Activated CD4-positive, CD25-positive, alpha-beta regulatory T cell treated with anti-CD3 and anti-CD28 coated beads, Interleukin-2, amount 50 U/mL, for 72 hours (primary cell): ENCODE measurements around the gene SLC25A25.

Experiments
- DNase-seq: peaks from one replicate; pipeline ENCODE4 v3.0.0; 2021

SLC25A25 gene

GRCh38 chr9:128149001-128149701 is 81.1 kb downstream of the SLC25A25 start, which contains the start of gene LCN2:
Gene LCN2 (plus strand): TSS chr9:128149453. CDS start chr9:128149526, 73 bp downstream.
- DNase-seq = no peak

GRCh38 chr9:128149951-128150593 is 82.0 kb downstream of the SLC25A25 start:
- no peak for DNase-seq

- DNase-seq = no peak
Observed at GRCh38 chr9:128150594-128151308, 82.7 kb downstream of the SLC25A25 start.

GRCh38 chr9:128151309-128152132 is 83.5 kb downstream of the SLC25A25 start:
- no peak for DNase-seq

GRCh38 chr9:128152133-128153059 is 84.4 kb downstream of the SLC25A25 start:
- no peak for DNase-seq

GRCh38 chr9:128153060-128153946 is 85.3 kb downstream of the SLC25A25 start:
- DNase-seq = no peak

- DNase-seq = no peak
Observed at GRCh38 chr9:128153947-128154695, 86.1 kb downstream of the SLC25A25 start.

GRCh38 chr9:128155736-128156500 is 87.9 kb downstream of the SLC25A25 start:
- DNase-seq = no peak
